Fibroblast of gingiva (primary cell): ENCODE measurements around the gene PRKAG2.

ENCODE experiments used
- DNase-seq: peaks from one replicate; pipeline ENCODE4 v3.0.0-alpha.2; 2011; ENCODE audit warnings: low read depth

PRKAG2 gene

DNA sequence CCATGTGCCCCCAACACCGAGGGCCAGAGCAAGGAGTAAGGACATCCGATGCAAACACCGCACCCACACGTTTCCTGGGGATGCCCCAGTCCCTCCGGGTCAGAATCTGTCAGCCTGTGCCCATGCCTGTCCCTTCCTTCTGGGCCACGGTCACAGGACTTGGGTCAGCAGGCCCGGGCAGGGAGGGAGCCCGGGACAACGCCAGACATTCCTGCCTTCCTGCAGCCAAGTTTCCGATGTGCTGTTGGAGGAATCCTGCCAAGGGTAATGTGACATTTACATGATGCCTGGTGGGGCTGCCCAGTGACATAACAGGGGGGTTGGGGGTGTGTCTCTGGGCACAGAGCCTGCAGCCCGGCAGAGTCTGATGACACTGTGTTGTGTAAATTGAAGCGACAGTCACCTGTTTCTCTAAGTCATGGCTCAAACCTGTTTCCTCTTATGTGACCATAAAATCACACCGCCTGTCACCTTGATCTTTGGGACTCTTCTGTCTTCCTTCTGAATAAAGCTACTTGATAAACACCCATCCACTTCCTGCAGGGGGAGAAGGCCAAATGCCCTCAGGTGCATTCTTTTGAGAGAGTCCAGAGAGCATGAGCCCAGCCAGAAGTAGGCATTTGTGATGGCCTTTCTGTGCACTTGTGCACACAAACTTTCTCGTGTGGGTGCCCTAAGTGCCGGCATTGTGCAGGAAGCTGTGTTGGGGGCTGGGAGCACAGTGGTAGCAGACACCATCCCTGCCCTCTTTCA is 181.9 kb downstream of the PRKAG2 start:
- peak; percentile 36 for DNase-seq

DNA sequence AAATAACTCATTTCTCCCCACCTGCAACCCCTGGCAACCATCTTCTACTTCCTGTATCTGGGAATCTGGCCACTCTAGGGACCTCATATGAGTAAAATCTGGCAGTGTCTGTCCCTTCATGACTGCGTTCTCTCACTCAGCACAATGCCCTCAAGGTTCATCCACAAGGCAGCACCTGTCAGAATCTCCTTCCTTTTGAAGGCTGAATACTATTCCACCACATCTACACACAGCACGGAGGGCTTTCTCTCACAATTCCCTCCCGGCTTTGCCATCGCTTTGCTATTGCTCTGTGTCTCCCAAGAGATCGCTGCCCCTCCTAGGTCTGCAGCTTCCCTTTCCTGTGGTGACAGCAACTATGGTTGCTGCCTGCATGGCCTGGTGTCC is 182.5 kb downstream of the PRKAG2 start:
- no peak for DNase-seq

DNA sequence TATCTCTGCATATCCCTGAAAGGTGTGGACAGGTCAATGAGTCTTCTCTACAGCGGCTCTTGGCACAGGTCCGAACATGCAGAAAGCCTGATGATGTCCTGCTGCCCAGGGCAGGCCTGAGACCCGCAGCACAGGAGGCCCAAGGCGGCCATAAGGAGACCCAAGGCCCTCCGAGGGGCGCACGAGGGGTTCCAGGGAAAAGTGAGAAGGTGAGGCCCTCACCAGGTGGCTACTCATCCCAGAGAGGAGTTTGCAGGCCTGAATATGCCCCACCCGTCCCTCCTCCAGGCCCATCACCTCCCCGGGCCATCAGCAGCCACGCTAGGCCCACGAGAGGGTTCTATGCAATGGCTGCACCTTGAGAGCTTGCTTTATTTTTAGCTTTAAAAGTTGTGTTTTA is 183.8 kb downstream of the PRKAG2 start:
- DNase-seq: no peak

DNA sequence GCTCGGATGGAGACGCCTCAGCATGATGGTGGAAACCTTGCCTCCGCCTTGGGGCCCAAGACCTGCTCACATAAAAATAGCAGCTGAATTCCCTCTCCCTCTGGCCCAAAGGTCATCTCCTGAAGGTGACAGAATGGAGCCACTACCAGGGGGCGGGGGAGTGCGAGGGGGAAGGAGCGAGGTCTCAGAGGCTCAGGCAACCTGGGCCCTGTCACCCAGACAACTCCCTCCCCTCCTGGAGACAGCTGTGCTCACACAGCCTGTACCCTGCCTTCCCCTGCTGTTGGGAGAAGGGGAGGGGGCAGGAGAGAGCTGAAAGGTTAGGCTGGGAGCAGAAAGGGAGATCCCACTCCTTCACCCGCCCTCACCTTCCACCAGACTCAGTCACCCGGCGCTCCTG is 184.2 kb downstream of the PRKAG2 start:
- DNase-seq: no peak

- DNase-seq: no peak
Measured at GRCh38 chr7:151691449-151691848, 185.5 kb downstream of the PRKAG2 start.

DNA sequence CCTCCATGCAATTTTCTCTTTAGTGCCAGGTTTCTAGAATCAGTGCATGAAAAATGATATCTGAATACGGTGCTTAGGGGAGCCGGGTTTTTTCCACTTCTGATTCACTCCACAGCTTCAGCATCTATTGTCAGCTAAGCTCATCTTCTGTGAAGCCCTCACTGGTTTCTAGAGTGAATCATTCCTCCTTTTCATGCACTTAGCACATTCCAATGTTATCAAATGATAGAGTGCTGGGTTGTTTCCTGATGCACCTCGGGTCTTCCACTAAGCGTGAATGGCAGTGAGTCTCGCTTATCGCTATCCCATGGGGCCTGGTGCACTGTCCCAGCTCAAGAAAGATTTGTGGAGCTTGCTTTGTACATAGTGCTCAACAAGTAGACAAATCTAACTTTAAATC is 186.3 kb downstream of the PRKAG2 start:
- DNase-seq: no peak

DNA sequence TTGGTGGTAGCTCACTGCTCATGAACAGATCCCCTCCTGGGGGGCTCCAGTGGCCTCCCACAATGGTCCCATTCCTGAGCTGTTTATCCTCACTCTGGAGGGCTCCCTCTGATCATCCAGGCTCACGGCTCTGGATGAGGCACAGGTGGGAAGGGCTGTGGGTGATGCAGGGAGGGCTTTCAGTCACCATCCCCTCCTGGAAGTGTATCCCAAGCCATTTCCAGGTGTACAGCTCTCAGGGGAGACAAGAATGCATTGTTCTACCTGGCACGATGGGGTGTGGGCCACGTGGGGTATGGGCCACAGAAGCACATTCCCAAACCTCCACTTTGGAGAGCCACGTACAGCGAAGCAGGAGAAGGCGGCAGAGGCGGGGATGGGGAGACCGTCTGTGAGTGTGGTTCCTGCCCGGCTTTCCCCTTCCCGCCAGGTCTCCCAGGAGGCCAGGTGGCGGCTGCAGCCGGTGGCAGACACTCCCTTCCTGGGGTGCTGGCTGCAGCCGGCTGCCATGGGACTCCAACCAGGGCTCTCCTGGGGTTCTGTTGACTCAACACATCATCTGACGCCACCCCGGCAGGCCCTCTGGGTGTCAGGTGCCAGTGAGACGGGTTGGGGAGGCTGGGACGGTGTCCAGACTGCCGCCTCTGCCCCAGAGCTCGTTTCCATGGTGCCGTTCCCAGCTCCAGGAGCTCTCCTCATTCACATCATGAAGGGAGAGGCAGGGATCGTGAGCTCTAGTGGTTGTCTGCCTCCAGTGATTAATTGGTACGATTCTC is 187.5 kb downstream of the PRKAG2 start:
- no peak for DNase-seq

GRCh38 chr7:151688236-151688780 is 188.6 kb downstream of the PRKAG2 start:
- no peak for DNase-seq

- peak; percentile 90 for DNase-seq
Measured at GRCh38 chr7:151687523-151688235, 189.2 kb downstream of the PRKAG2 start.

GRCh38 chr7:151686826-151687225 is 190.1 kb downstream of the PRKAG2 start:
- peak; percentile 33 for DNase-seq

DNA sequence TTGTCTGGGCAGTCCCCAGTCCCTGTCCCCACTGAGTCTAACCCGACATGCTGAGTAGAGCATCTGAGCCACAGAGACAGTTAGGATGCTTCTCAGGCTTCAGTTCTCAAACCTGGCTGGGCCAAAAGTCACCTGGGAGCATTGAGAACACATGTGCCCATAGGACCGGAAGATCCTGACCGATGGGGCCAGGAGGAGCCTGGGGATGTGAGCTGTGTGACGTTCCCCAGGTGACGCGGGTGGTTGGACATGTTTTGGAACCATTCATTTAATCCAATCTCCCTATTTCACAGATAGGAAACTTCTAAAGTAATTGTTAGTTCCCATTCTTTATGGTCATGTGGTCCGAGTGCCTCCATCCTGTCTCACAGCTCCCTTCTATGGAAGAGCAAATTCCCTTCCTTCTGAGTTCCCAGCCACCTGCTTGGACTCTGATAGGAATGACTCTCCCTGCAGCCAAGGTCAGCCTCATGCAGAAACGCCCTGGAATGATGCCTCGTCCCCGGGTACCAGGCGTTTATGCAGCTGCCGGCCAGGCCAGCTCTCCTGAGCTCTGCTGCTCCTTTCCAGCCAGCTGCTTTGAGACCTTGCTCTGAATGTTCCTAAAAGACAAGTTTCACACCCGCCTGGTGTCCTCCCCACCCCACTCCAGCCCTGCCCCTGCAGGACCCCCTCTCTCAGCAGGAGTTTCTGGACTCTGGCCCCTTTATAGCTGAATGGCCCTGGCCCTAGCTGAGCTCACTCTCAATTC is 190.7 kb downstream of the PRKAG2 start:
- no peak for DNase-seq

GRCh38 chr7:151684408-151685175 is 192.3 kb downstream of the PRKAG2 start:
- no peak for DNase-seq

- no peak for DNase-seq
Measured at GRCh38 chr7:151683615-151684407, 193.1 kb downstream of the PRKAG2 start.

GRCh38 chr7:151682831-151683614 is 193.9 kb downstream of the PRKAG2 start:
- no peak for DNase-seq

DNA sequence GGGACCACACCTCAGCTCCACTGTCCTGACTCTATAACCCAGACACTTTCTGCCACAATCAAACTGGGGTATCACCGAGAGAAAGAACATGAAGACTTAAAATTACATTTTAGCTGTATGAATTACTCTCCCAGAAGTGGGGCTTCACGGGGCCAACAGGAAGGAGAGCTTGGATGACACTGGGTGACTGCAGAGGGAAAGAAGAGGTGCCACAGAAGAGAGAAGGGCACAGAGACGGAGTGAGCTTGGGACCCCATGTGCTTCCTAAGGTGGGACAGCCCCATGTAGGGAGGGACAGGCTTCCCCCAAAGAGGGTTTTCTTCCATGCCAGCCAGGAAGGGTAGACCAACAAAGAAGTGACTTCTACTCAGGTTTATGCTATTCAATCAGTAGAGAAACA is 195.2 kb downstream of the PRKAG2 start:
- DNase-seq: no peak

DNA sequence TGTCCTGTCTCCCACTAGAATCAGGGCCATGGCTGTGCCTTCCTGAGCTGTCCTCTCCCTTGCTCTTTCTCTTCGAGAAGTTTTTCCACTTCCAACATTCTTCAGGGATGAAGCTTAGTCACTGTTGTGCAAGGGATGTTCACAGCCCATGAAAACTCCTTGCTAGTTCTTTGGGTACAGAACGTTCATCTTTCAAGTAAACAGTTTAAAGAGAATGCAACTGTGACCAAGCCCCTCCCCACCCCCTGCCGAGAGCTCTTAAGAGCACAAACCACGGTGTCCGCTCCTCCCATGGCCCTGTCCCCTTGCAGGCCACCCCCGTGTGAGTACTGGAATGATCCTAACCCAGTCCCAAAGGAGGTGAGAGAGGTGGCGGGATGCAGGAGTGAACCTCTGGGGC is 196.1 kb downstream of the PRKAG2 start:
- peak; percentile 91 for DNase-seq

DNA sequence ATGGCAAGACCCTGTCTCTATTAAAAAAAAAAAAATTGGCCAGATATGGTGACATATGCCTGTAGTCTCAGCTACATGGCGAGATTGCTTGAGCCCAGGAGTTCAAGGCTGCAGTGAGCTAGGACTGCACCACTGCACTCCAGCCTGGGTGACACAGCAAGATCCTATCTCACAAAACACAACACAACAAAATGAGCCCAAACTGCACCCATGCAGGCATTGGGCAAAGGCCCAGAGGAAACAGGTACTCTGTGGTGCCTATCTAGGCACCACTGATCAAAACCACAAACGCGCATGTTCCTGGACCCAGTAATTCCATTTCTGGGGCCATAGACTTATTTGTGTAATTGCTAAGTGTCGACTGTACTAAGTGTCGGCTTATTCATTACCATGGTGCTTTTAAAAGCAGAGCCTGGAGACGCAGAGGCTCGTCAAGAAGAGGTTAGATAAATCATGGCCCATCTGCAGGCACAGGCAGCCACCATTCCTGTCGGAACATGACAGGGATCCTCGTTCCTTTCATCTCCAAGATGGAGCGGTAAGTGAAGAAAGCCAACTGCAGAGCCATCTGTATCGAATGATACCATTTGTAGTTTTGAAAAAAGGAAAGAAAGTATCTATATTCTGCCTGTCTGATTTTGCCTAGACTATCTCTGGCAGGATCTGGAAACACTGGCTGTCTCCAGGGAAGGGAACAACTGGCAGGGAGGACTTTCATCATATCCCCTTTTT is 196.9 kb downstream of the PRKAG2 start:
- DNase-seq: no peak

- DNase-seq: no peak
Measured at GRCh38 chr7:151679071-151679708, 197.7 kb downstream of the PRKAG2 start.
